K562 (cell line): Measurements from ENCODE around the gene TMEM59. TPM values are rescaled to one million over a fixed set of nuclear protein-coding genes. Genes with fewer than 3 reads are reported as not detected.
A peak's percentile ranks its signal among the peaks of the same experiment; 100 is the strongest.

Experiments
- ATAC-seq: fragments of 200-7000 bp; cut with Tn5 transposase; 3 replicates; pipeline ENCODE4 v1.9.1; 2020; ENCODE audit warnings: moderate library complexity
- BruUV-seq: library from RNA; stranded (reverse); fragments of 400-500 nt; replicated peaks from 2 replicates; lab custom pipeline; 2021; lab: Mats Ljungman, UMichigan
- CTCF ChIA-PET: fragments of 300-600 bp; formaldehyde crosslinking; extraction: SDS; loops from one replicate; lab custom pipeline; 2021; ENCODE audit warnings: low intra/inter-chr PET ratio; lab: Yijun Ruan, JAX
- POLR2A ChIA-PET: fragments of 300-600, 350-650 bp; sonication (Branson Sonifier 250); formaldehyde crosslinking; extraction: SDS; loops from one replicate; lab custom pipeline; 2021; ENCODE audit warnings: antibody characterized with exemption, inconsistent platforms; lab: Yijun Ruan, JAX
- DNase-seq, 4 experiments: peaks; one replicate each; pipeline versions ENCODE4 v3.0.0 to v3.0.0-alpha.2; 2011 to 2018; ENCODE audit warnings: low spot score in 3 of 4, mixed read lengths in 3 of 4; ENCODE audit errors: extremely low read depth in 1 of 4
- FAIRE-seq: peaks from 2 replicates; lab custom pipeline; 2011; peaks lifted over from hg19 to GRCh38; lab: Jason Lieb, UNC
- H2AFZ ChIP-seq: 2 replicates; pipeline ENCODE4 v1.6.0; 2011; ENCODE audit warnings: low read depth, low read length, control low read depth, inconsistent platforms
- H3K27ac ChIP-seq: fragments of 200-600 bp; 3 replicates; pipeline ENCODE4 v1.8.0; 2011; ENCODE audit warnings: low read depth, mild to moderate bottlenecking, control low read depth, inconsistent platforms, low read length, moderate library complexity, mixed read lengths; ENCODE audit errors: extremely low read depth
- H3K27me3 ChIP-seq, 2 experiments: fragments of 300-600 bp in 1 of 2; 2 replicates in 1 of 2; 3 replicates in 1 of 2; pipeline versions ENCODE4 v1.6.0 to v1.8.0; 2011; ENCODE audit warnings: inconsistent platforms in 2 of 2, low read length in 2 of 2, mild to moderate bottlenecking in 1 of 2, mixed read lengths in 1 of 2, moderate library complexity in 1 of 2; ENCODE audit not compliant: control insufficient read depth in 2 of 2, insufficient read depth in 2 of 2
- H3K36me3 ChIP-seq: fragments of 300-600 bp; 3 replicates; pipeline ENCODE4 v1.8.0; 2011; ENCODE audit warnings: mild to moderate bottlenecking, low read length, inconsistent platforms; ENCODE audit not compliant: control insufficient read depth, insufficient read depth
- H3K4me1 ChIP-seq, 2 experiments: fragments of 200-600 bp in 1 of 2; replicated peaks in 1 of 2; 2 replicates in 1 of 2; 3 replicates in 1 of 2; pipeline versions ENCODE4 v1.5.1 to v1.8.0; 2011; ENCODE audit warnings: inconsistent platforms in 2 of 2, low read length in 2 of 2, mild to moderate bottlenecking in 1 of 2, mixed read lengths in 1 of 2, moderate library complexity in 1 of 2; ENCODE audit not compliant: control insufficient read depth in 2 of 2, insufficient read depth in 2 of 2
- H3K4me2 ChIP-seq: 2 replicates; pipeline ENCODE4 v1.6.1; 2011; ENCODE audit warnings: low read length, control low read depth, inconsistent platforms, mixed read lengths; ENCODE audit not compliant: insufficient read depth
- H3K4me3 ChIP-seq: fragments of 200-600 bp; sonication (generic), shearing (Covaris generic); 2 replicates; pipeline ENCODE4 v1.5.1; 2016; ENCODE audit warnings: control low read depth, inconsistent platforms
- H3K79me2 ChIP-seq: fragments of 200-600 bp; 3 replicates; pipeline ENCODE4 v1.8.0; 2011; ENCODE audit warnings: low read length, inconsistent platforms; ENCODE audit not compliant: control insufficient read depth, insufficient read depth
- H3K9ac ChIP-seq, 2 experiments: 2 replicates each; pipeline versions ENCODE4 v1.6.0 to v1.6.1; 2011; ENCODE audit warnings: low read depth in 2 of 2, low read length in 2 of 2, control low read depth in 1 of 2, inconsistent platforms in 1 of 2, mild to moderate bottlenecking in 1 of 2, mixed read lengths in 1 of 2; ENCODE audit not compliant: insufficient read depth in 1 of 2
- H3K9me1 ChIP-seq: one replicate; pipeline ENCODE4 v1.6.0; 2011; ENCODE audit warnings: inconsistent platforms, mild to moderate bottlenecking, low read length, moderate library complexity; ENCODE audit not compliant: control insufficient read depth, insufficient read depth
- H3K9me3 ChIP-seq: replicated peaks from 2 replicates; pipeline ENCODE4 v1.5.1; 2011; ENCODE audit warnings: low read depth, low read length, inconsistent platforms; ENCODE audit not compliant: control insufficient read depth, insufficient read depth
- H4K20me1 ChIP-seq: replicated peaks from 2 replicates; pipeline ENCODE4 v1.6.1; 2011; ENCODE audit warnings: low read length, inconsistent platforms, mixed read lengths; ENCODE audit not compliant: control insufficient read depth, insufficient read depth
- DMBX1 ChIP-seq: fragments of 250-450 bp; sonication (Bioruptor Pico); IDR thresholded peaks from 2 replicates; pipeline ENCODE4 v1.8.0; 2022; ENCODE audit warnings: inconsistent platforms, mild to moderate bottlenecking, moderate library complexity, borderline replicate concordance
- GATAD2A ChIP-seq: fragments of 450-650 bp; IDR thresholded peaks from 2 replicates; pipeline ENCODE4 v1.6.1; 2017
- HINFP ChIP-seq: fragments of 450-650 bp; conservative IDR thresholded peaks from 2 replicates; pipeline ENCODE4 v1.6.1; 2016; ENCODE audit warnings: missing genetic modification characterization, low read depth, mild to moderate bottlenecking, control low read depth, missing compliant biosample characterization
- MLX ChIP-seq, 2 experiments: fragments of 450-650 bp in 1 of 2; sonication (generic) in 1 of 2; formaldehyde crosslinking; conservative IDR thresholded peaks; 2 replicates each; pipeline versions ENCODE4 v1.4.0 to v1.8.1; 2020 to 2022; ENCODE audit warnings: mild to moderate bottlenecking in 1 of 2, missing genetic modification reagents in 1 of 2
- ZBTB33 ChIP-seq: sonication (generic); formaldehyde crosslinking; IDR thresholded peaks from 2 replicates; pipeline ENCODE4 v1.8.1; 2023; ENCODE audit warnings: mild to moderate bottlenecking, missing genetic modification reagents
- ZNF280B ChIP-seq: fragments of 250-450 bp; sonication (Bioruptor Pico); IDR thresholded peaks from 2 replicates; pipeline ENCODE4 v1.5.1; 2021; ENCODE audit warnings: mild to moderate bottlenecking
- ZNF75A ChIP-seq: fragments of 450-650 bp; formaldehyde crosslinking; IDR thresholded peaks from 2 replicates; pipeline ENCODE4 v1.4.0; 2020; ENCODE audit warnings: mild to moderate bottlenecking
- whole genome bisulfite sequencing: fragments of 100-300 bp; shearing (Covaris generic); methylation state at CpG from one replicate; pipeline ENCODE4 v1.1.6; 2016; ENCODE audit warnings: low coverage, mixed read lengths; ENCODE audit not compliant: insufficient coverage; ENCODE audit errors: missing lambda C conversion rate; 5-methylcytosine and 5-hydroxymethylcytosine counted together
- in situ Hi-C: fragments of 300-500 bp; cut with MboI; formaldehyde crosslinking; loops from 4 replicates; pipeline ENCODE4 v1.15.0; 2018; ENCODE audit warnings: inconsistent platforms, mixed read lengths
- intact Hi-C: fragments of 100-400 bp; cut with micrococcal nuclease; formaldehyde crosslinking; loops from 2 replicates; pipeline ENCODE4 v1.14.2; 2022
- polyA plus RNA-seq, 8 experiments: library from polyadenylated mRNA; depleted of rRNA in 4 of 8; stranded (reverse) in 5 of 8; unstranded in 3 of 8; fragments of >200 nt; fragmentation: Nextera tagmentation in 2 of 8; fragmentation: Illumina TruSeq in 1 of 8; extraction: Ambion mirVana in 2 of 8; extraction: Trizol in 1 of 8; gene quantifications; 2 replicates each; pipeline versions ENCODE4 v1.2.1 to v1.2.3, GENCODE V29; 2011 to 2014; ENCODE audit warnings: inconsistent platforms in 1 of 8, missing spikeins in 1 of 8
- total RNA-seq, 7 experiments: library from RNA; depleted of rRNA in 6 of 7; stranded (reverse); fragments of >200 nt in 6 of 7; fragmentation: Illumina TruSeq in 2 of 7; extraction: Trizol in 2 of 7; gene quantifications; 2 replicates each; pipeline versions ENCODE4 v1.2.1 to v1.2.3, GENCODE V29; 2011 to 2021; ENCODE audit warnings: low replicate concordance in 1 of 7

TMEM59 gene
- total and polyA plus RNA-seq, 9 of the 15 experiments (the other 6 are each of a cell fraction or from before 2014, with no cell fraction given): 93.1 to 316 (median 151) TPM

- POLR2A ChIA-PET: interaction anchor here (1.4 kb wide), 1 partner anchor 9 kb away, joined by 3 read pairs; no protein-coding TSS in a partner anchor
Observed at GRCh38 chr1:53981220-53981619, 71.8 kb downstream of the TMEM59 start.

More at GRCh38 chr1:53981220-53981619, 71.8 kb downstream of the TMEM59 start:
- Histone ChIP-seq H3K9me3 (no peaks in the 10 kb centered on the region), H3K27ac (no peak overlapping the region), H3K36me3 (no peaks in the 10 kb centered on the region), H2AFZ (no peak overlapping the region; the same call in 1 of the 2 replicates), H4K20me1 (no peaks in the 10 kb centered on the region), H3K9ac (no peak overlapping the region), H3K4me1 (peaks cover 4 to 9% of the 10 kb centered on the region in 2 experiments; a peak in 4 of 5 replicates), H3K4me3 (no peak overlapping the region), H3K79me2 (no peaks in the 10 kb centered on the region), H3K4me2 (no peak overlapping the region), H3K9me1 (no peaks in the 10 kb centered on the region), H3K27me3 (no peaks in the 10 kb centered on the region)
- in situ Hi-C loops (no loop called here), intact Hi-C loops (no loop called here)
- BruUV-seq: no TSS peak
- CTCF ChIA-PET: no interaction called here
- FAIRE-seq (no peak), DNase-seq (peak in 1 of 4 experiments; percentile 3), ATAC-seq (no peak)
- WGBS: 86% methylated on average over 6 of the region's 6 CpGs
- TF ChIP-seq ZBTB33 (0 out of 2 replicates have a peak, but pooled peaks have one; percentile 25), HINFP (no peak), ZNF75A (CRISPR knock-in tag) (no peak), ZNF280B (CRISPR knock-in tag) (no peak), DMBX1 (CRISPR knock-in tag) (no peak), MLX (CRISPR knock-in tag; conservative IDR thresholded peaks at IDR 0.05) (no peak), GATAD2A (no peak)
